GM12801 (cell line): Measurements from ENCODE around the gene WBP2.

Experiments used
- TF ChIP-seq, protein P1 (sequence below): IDR thresholded peaks from one replicate; pipeline ENCODE4 v1.5.1; 2011; ENCODE audit warnings: control low read depth; ENCODE audit not compliant: insufficient read length; ENCODE audit errors: extremely low read depth

Gene WBP2

DNA sequence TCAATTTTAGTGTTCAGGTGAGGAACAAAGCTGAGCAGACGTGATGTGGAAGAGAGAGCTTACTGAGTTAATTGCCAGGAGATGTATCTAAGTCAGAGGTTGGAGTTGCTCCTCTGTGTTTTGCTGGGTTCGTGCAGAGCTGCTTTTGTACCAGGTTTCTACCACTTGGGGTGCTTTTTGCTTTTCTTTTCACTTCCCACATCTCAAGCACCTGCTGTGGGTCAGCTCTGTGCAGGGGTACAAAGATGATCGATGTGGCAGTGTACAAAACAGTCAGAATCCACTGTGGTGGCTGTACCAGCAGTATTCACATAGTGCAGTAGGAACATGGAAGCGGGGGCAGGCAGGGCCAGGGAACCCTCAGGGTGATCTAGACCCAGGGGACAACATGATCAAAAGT lies 55.7 kb downstream of the WBP2 start:
- TF ChIP-seq, protein P1, sequence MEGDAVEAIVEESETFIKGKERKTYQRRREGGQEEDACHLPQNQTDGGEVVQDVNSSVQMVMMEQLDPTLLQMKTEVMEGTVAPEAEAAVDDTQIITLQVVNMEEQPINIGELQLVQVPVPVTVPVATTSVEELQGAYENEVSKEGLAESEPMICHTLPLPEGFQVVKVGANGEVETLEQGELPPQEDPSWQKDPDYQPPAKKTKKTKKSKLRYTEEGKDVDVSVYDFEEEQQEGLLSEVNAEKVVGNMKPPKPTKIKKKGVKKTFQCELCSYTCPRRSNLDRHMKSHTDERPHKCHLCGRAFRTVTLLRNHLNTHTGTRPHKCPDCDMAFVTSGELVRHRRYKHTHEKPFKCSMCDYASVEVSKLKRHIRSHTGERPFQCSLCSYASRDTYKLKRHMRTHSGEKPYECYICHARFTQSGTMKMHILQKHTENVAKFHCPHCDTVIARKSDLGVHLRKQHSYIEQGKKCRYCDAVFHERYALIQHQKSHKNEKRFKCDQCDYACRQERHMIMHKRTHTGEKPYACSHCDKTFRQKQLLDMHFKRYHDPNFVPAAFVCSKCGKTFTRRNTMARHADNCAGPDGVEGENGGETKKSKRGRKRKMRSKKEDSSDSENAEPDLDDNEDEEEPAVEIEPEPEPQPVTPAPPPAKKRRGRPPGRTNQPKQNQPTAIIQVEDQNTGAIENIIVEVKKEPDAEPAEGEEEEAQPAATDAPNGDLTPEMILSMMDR = no peak

DNA sequence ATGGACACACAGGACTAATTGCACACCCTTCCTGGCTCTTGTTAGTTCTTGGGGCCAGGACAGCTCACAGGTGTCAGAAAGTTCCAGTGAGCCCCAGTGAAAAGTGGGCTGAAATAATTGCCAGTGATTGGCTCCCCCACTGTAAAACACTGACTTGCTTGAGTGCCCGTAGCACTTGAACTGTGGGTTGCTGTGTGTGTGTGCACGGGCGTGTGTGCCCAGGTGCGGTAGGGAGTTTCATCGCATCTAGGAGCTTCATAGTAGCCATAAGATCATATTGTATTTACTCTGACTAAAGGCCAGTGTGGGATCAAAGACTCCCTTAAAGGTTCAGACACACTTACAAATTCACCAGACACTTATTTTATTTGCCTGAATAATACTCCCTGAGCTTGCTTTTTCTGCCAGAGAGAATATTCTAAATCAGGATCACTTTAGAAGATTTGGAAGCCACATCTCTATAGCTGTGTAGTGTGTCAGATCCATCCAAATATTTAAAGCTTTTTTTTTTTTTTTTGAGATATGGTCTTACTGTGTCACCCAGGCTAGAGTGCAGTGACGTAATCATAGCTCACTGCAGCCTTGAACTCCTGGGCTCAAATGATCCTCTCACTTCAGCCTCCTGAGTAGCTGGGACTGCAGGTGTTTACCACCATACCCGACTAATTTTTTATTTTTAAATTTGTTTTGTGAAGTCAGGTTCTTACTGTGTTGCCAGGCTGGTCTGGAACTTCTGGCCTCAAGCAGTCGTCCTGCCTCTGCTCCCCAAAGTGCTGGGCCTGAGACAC lies 59.1 kb downstream of the WBP2 start:
- TF ChIP-seq, protein P1 = no peak
